Activated gamma-delta T cell (primary cell): Measurements from ENCODE around the gene NR2F1.
"Not testable (repeated sequence)": the region's sequence is repeated elsewhere in the genome, so short reads cannot be mapped to it uniquely, and the experiment has no call there.

Source experiments
- DNase-seq: peaks from one replicate; lab custom pipeline; 2025; lab: John Stamatoyannopoulos, UW
- total RNA-seq, 2 donors: gene quantifications; one replicate each; lab custom pipeline; 2026; lab: John Stamatoyannopoulos, UW

The NR2F1 gene
- total RNA-seq = 0 reads per million in 2 donors

DNA sequence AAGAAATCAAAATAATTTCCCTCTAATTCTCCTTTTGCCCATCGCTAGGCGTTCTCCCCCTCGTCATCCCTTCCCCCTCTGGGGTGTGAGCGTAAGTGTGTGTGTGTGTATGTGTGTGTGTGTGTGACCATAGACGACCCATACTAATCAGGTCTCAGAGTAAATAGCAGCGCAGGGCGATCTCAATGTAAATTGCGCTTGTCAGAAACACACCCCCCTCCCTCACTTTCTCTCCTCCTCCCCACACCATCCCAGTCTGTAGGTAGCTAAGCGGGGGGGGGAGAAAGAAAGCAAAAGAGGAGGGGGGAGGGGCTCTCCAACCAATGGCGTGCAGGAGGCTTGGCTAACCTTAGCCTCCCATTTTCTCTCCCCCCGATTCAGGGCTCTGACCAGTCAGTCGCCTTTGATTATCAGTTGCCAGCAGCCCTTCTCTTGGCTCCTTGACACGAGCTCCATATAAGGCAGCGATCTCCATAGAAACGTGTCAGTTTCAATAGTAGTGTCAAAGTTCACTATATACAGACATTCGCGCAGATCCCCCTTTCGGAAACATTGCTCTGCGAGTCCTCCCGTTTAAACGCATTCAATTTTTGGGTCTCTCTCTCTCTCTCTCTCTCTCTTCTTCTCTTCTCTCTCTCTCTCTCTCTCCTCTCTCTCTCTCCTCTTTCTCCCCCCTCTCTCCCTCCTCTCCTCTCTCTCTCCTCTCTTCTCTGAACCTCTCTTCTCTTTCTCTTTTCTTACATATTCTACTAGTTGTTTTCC lies at the start of gene NR2F1:
TSS of gene NR2F1 (plus strand) at position 546 of the 762 bp plus-strand sequence. CDS start 1,802 bp downstream, outside the sequence.
- DNase-seq = no peak

DNA sequence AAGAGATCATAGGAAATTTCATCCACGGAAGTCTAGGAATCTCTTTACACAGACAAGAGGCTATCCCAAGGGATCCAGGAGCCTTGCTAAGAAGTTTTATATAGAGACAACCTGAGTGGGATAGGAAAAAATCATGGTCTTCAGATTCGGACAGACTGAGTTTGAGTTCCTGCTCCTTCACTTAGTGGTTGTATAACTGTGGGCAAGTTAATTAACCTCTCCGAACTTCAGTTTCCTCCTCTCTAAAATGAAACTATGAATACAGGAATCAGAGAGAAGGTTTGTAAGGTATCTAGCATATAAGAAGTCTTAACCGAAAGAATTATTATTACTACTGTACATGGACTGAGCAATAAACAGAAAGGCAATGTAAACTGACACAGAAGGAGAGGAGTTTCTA lies 37.1 kb upstream of the NR2F1 start:
- no peak for DNase-seq

DNA sequence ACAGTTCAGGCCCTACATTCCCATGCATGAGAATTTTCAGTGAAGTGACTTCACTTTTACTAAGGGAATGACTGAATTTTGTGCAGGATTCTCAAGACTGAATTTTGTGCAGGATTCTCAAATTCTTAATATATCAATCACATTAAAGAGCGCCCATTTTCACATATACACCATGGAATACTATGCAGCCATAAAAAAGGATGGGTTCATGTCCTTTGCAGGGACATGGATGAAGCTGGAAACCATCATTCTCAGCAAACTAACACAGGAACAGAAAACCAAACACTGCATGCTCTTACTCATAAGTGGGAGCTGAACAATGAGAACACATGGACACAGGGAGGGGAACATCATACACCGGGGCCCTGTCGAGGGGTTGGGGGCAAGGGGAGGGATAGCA lies 33.4 kb upstream of the NR2F1 start:
- not testable (repeated sequence) for DNase-seq

DNA sequence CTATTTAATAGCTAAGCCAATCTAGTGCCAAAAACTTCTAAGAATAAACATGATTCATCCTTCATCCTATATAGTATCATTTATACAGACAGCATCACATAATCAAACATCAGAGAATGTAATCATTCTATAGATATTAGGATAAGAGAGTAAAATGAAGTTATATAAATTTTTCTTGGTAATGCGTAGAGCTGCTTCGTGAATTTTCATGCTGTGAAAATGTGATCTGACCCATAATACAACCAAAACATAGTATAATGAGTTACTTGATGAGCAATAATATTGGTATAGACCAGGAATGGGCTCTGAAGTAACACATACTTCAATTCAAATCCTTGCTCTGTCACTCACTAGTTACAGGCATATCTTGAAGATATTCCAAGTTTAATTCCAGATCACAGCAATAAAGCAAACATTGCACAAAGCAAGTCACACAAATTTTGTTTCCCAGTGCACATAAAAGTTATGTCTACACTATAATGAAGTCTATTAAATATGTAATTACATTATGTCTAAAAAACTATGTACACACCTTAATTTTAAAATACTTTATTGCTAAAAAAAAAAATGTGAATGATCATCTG lies 25.9 kb upstream of the NR2F1 start:
- no peak for DNase-seq

GRCh38 chr5:93566091-93566490 lies 16.9 kb upstream of the NR2F1 start:
- no peak for DNase-seq

- no peak for DNase-seq
These were observed 15.6 kb upstream of the NR2F1 start for GRCh38 chr5:93567424-93567823.

- no peak for DNase-seq
These were observed 13.5 kb upstream of the NR2F1 start for GRCh38 chr5:93569300-93570160.

GRCh38 chr5:93570294-93571113 lies 12.5 kb upstream of the NR2F1 start:
- peak; percentile 9 for DNase-seq

GRCh38 chr5:93571114-93571949 lies 11.7 kb upstream of the NR2F1 start:
- no peak for DNase-seq

DNA sequence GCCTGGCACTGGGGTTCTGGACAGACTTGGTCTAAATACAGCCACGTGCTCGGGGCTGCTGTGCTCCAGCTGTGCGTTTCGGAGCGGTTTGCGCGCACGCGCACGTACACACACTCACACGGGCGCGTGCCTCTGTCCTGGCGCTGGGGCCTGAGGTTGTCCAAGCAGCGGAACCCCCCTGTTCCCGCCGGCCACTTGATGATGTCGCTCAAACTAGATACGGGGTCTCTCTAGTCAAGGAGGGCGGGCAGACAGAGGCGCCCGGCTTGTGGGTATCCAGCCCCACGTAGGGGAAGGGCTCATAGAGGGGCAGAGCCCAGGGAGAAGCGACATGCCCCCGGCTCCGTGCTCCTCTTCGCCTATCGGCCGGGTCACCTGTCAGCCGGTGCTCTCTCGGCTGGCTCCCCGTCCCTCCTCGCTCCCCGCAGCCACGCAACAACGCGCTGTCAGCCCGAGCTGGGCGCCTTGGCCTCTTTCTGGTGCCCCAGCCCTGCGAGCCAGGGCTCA lies 10.9 kb upstream of the NR2F1 start:
- no peak for DNase-seq

DNA sequence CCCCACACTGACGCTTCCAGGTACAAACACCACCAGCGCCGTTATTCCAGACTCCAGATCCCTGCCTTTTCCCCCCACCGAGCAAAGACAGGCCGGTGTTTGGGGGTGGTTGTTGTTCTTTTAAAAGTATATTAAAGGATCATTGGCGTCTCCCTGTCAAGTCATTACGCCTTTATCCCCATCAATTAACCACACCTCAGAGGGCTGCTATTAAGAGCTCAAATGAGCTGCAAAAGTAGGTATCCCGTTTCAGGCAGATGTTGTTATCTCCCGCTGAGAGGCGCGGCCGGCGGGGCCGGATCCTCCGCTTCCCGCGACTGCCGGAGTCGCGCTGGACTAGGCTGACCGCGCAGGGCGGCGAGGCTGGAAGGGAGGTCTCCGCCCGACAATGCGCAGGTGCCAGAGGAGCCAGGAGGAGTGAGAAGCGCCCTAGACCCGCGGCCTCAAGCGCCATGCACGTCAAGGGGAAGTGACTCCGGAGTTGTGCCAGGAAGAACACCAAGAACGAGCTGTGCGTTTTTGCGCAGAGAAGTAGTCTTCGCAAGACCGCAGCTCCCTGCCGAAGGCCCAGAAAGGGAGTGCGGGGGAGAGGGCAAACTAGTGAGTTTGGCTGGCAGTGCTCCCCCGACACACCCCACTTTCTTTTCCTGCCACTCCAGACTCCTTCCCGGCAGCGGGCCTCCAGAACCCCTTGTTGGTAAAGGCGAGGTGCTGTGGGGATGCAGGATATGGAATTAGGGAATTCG lies 10.2 kb upstream of the NR2F1 start:
- DNase-seq = no peak

DNA sequence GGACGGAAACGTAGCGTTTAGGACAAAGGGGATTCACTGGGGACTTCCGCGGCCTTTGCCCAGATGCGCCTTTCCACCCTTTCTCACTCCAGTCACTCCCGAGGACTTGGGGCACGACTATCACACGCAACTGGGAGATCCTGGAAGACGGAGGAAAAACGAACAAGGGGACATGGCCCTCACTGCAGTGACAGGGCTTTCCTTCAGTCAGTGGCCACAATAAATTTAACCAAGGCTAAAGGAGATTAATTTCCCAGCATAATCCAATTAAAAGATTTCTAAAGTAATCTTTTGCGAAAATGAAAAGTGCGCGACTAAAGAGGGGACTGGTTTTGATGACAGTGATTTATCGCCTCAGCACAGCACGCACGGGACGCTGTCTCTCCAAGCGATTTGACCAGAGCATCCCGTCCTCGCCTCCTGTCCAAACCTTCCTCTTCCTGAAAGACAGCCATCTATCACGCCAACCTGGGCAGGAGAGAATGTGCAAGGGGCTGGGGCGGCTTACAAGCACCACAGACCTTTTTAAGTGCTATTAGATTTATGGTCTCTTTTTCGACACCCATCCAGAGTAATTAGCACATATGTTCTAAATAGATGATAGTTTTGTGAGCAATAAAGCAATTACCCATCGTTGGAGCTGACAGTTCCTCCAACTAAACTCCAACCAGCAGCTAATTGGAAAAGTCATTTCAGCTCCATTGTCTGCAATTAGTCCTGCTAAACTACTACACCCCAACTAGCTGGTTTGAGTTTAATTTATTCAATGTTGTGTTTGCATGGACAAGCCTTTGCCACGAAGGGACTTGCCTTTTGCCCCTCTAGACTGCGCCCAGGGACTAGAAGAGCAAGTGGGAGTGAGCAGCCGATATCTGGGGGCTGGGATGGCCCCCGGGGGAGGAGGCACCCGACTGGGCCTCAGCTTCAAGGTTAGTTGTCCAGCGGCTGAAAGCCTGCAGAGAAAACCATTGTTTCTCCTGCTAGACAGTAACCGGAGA lies 9.4 kb upstream of the NR2F1 start:
- no peak for DNase-seq

DNA sequence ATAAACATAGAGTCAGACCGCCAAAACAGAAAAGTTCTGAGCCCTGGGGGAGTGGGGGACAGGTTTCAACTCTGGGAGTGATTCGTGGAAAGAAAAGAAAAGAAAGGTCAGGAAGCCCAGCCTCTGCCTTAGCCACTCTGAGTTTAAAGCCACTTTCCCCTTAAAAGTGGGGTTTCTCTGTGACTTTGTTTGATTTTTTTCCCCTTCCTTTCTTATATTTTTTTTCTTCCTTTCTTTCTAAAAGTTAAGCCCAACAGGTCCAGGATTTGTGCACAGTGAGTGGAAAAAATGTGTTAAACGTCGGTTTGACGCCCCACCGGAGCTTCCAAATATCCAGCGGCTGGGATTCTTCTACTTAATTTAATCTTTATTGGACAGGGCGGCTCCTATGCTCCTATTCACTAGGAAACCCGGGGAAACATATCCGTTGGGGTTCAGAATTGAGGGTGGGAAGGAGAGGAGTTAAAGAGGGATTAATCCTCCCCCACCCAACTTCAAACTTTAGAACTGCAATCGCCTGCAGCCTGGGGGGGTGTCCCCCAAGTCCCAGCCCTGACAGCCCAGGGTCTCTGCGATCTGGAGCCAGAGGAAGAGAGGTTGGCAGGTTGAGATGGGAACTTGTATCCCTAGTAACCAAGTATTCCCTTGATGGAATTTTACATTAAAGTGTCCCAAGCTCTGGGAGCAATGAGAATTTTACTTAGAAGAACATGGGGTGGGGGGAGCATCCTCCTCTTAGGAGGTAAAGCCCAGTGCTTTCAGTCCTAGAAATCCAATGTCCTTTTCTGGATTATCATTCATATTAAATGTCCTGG lies 8.3 kb upstream of the NR2F1 start:
- DNase-seq = no peak

GRCh38 chr5:93575461-93576414 lies 7.3 kb upstream of the NR2F1 start:
- no peak for DNase-seq

- DNase-seq = no peak
These were observed 5.8 kb upstream of the NR2F1 start for GRCh38 chr5:93576994-93577853.
